DND-41 (cell line): ENCODE measurements around the gene MTFMT.

Experiments used
- ATAC-seq: fragments of 200-7000 bp; cut with Tn5 transposase; 3 replicates; pipeline ENCODE4 v1.9.1; 2021; ENCODE audit warnings: low read depth; ENCODE audit not compliant: insufficient read depth
- DNase-seq: peaks from one replicate; pipeline ENCODE4 v3.0.0-alpha.2; 2020
- H2AFZ ChIP-seq: 2 replicates; pipeline ENCODE4 v1.6.0; 2012; ENCODE audit warnings: low read depth, low read length
- H3K27ac ChIP-seq: 2 replicates; pipeline ENCODE4 v1.5.1; 2012; ENCODE audit warnings: low read length, inconsistent platforms
- H3K27me3 ChIP-seq: fragments of 200-600 bp; sonication (generic); 2 replicates; pipeline ENCODE4 v1.6.0; 2012; ENCODE audit warnings: low read length, mild to moderate bottlenecking, inconsistent platforms; ENCODE audit not compliant: insufficient read depth, poor library complexity
- H3K36me3 ChIP-seq: 2 replicates; pipeline ENCODE4 v1.5.1; 2012; ENCODE audit warnings: low read length, inconsistent platforms; ENCODE audit not compliant: insufficient read depth
- H3K4me1 ChIP-seq: 2 replicates; pipeline ENCODE4 v1.5.1; 2012; ENCODE audit warnings: mild to moderate bottlenecking, low read length; ENCODE audit not compliant: insufficient read depth
- H3K4me2 ChIP-seq: 2 replicates; pipeline ENCODE4 v1.6.0; 2012; ENCODE audit warnings: mild to moderate bottlenecking, moderate library complexity, low read length, inconsistent platforms; ENCODE audit not compliant: insufficient read depth
- H3K4me3 ChIP-seq, 2 experiments: fragments of 200-600 bp in 1 of 2; shearing (Covaris generic) in 1 of 2; 2 replicates each; pipeline ENCODE4 v1.5.1; 2012 to 2016; ENCODE audit warnings: inconsistent platforms in 2 of 2, low read length in 2 of 2, mild to moderate bottlenecking in 2 of 2, low read depth in 1 of 2, moderate library complexity in 1 of 2
- H3K79me2 ChIP-seq: 2 replicates; pipeline ENCODE4 v1.6.0; 2012; ENCODE audit warnings: low read length, inconsistent platforms; ENCODE audit not compliant: insufficient read depth
- H3K9ac ChIP-seq: 2 replicates; pipeline ENCODE4 v1.6.0; 2012; ENCODE audit warnings: low read depth, mild to moderate bottlenecking, inconsistent platforms, low read length, moderate library complexity
- H3K9me3 ChIP-seq: 2 replicates; pipeline ENCODE4 v1.5.1; 2012; ENCODE audit warnings: low read length, moderate library complexity, mild to moderate bottlenecking, inconsistent platforms; ENCODE audit not compliant: insufficient read depth, severe bottlenecking
- H4K20me1 ChIP-seq: 2 replicates; pipeline ENCODE4 v1.6.0; 2012; ENCODE audit warnings: low read length; ENCODE audit not compliant: insufficient read depth
- CTCF ChIP-seq: IDR thresholded peaks from 2 replicates; pipeline ENCODE4 v1.5.1; 2012; ENCODE audit warnings: borderline replicate concordance, low read length, moderate library complexity, mild to moderate bottlenecking; ENCODE audit not compliant: poor library complexity, severe bottlenecking; ENCODE audit errors: extremely low read depth
- EZH2 ChIP-seq: IDR thresholded peaks from 3 replicates; pipeline ENCODE4 v1.6.1; 2012; ENCODE audit warnings: borderline replicate concordance, low read depth, mild to moderate bottlenecking, moderate library complexity, low read length, inconsistent platforms; ENCODE audit not compliant: severe bottlenecking

The MTFMT gene

DNA sequence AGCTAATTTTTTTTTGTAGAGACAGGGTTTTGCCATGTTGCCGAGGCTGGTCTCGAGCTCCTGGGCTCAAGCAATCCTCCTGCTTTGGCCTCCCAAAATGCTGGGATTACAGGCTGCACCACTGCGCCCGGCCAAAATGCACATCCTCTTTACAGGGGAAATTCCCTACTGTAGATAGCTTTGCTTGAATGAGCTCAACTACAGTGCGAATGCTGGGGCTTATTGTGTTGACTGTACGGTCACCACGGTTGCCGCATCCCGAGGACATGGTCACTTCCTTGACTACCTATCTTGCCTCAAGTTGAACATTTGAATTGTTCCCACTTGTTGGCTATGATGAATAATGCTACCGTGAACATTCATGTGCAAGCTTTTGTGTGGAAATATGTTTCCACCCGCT lies 5.3 kb upstream of the MTFMT start:
- Histone ChIP-seq H3K27ac (no peak overlapping the region), H3K9ac (no peak overlapping the region), H3K79me2 (no peaks in the 10 kb centered on the region), H3K4me1 (peaks cover 4% of the 10 kb centered on the region), H3K4me3 (no peak overlapping the region), H2AFZ (no peak overlapping the region), H3K36me3 (no peaks in the 10 kb centered on the region), H3K9me3 (no peaks in the 10 kb centered on the region), H4K20me1 (no peaks in the 10 kb centered on the region), H3K4me2 (no peak overlapping the region), H3K27me3 (no peaks in the 10 kb centered on the region)
- ATAC-seq: no peak
- TF ChIP-seq EZH2 (no peak), CTCF (no peak)
- DNase-seq: no peak

DNA sequence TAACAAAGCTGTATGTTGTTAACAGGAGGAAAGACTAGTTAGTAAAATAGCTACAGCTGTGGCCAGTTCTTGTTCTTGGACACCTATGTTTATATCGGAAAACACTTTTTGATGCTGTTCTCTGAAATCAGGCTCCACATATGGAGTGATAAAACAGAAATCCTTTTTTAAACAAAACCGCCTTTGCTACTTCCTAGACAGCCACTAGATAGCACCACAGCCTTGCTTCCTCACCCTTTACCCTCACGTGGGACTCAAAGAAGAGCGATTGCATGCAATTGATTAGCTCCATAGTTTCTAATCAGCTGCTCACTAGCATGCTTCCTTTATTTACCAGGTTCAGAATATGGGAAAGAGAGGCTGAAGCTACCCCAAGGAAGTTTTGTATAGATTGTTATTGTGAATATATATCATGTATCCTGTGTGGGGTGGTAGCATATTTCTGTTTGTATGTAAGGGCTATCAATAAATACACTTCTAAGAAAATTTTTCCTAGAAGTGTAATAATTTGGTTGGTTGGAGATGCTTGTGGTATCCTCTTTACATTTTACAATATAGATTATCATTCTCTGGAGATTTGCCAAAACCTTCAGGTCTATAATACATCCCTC lies 4.3 kb upstream of the MTFMT start:
- no peak overlapping the region for H3K4me3 ChIP-seq
- H3K4me2 ChIP-seq: no peak overlapping the region
- no peak overlapping the region for H3K9ac ChIP-seq
- H4K20me1 ChIP-seq: no peaks in the 10 kb centered on the region
- TF ChIP-seq CTCF (peak; percentile 58), EZH2 (no peak)
- no peaks in the 10 kb centered on the region for H3K9me3 ChIP-seq
- H3K79me2 ChIP-seq: peaks cover 6% of the 10 kb centered on the region
- DNase-seq (peak; percentile 19), ATAC-seq (no peak)
- peaks cover 5% of the 10 kb centered on the region for H3K4me1 ChIP-seq
- peak overlapping the region; percentile 34; the same call in 1 of the 2 replicates for H2AFZ ChIP-seq
- H3K27ac ChIP-seq: no peak overlapping the region
- H3K27me3 ChIP-seq: no peaks in the 10 kb centered on the region
- peaks cover 2% of the 10 kb centered on the region; the same call in 1 of the 2 replicates for H3K36me3 ChIP-seq

DNA sequence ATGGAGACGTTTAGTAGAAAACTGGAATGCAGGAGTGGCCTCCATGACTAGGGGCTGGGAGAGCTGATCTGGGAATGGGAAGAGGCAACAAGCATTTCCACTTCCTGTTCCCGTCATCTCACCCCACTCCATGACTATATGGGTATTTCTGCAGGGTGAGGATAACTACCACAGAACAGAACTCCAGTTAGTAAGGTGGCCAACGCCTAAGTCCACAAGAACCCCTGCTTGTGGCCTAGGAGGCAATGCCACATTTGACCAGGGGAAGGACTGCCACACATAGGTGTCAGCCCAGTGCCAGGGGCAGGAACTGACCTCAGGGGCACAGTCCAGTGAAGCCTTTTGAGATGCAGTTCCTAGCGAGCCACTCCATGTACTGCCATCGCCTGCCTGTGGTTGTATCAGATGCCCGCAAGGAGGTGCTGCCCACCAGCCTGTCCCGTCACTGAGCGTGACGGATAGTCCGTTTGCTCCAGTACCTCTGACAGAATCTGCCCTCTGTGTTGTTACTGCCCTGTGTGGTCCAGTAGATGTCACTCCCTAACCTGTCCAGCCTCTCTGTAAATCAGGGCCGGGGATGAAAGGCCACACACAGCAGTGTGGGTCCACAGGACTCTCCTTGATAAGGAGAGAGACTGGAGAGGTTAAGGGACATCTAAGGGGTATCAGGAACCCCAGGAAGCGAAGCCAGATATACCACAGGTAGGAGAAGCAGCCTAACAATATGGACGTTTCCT lies 3.5 kb upstream of the MTFMT start:
- TF ChIP-seq EZH2: no peak
- peak; percentile 33 for TF ChIP-seq CTCF
- Histone ChIP-seq H3K4me2 (no peak overlapping the region), H3K4me3 (no peak overlapping the region), H3K27ac (no peak overlapping the region), H3K9me3 (no peaks in the 10 kb centered on the region), H3K79me2 (peaks cover 10% of the 10 kb centered on the region), H3K36me3 (peaks cover 2% of the 10 kb centered on the region; the same call in 1 of the 2 replicates), H3K27me3 (no peaks in the 10 kb centered on the region), H2AFZ (no peak overlapping the region), H3K4me1 (peaks cover 13% of the 10 kb centered on the region), H4K20me1 (no peaks in the 10 kb centered on the region), H3K9ac (no peak overlapping the region)
- no peak for ATAC-seq
- DNase-seq: no peak
